Epithelial cell of esophagus (primary cell): ENCODE measurements around the gene PRMT1.
"Not testable (repeated sequence)": the region's sequence is repeated elsewhere in the genome, so short reads cannot be mapped to it uniquely, and the experiment has no call there.

Experiments used
- DNase-seq: peaks from one replicate; pipeline ENCODE4 v3.0.0; 2010; ENCODE audit warnings: low read depth
- H3K4me3 ChIP-seq: 2 replicates; pipeline ENCODE4 v1.5.1; 2011; ENCODE audit warnings: mild to moderate bottlenecking, low read length, control low read depth
- TF ChIP-seq, protein P1 (sequence below): IDR thresholded peaks from 2 replicates; pipeline ENCODE4 v1.5.1; 2011; ENCODE audit warnings: low read depth, mild to moderate bottlenecking, low read length, control low read depth, inconsistent platforms; ENCODE audit not compliant: insufficient read depth; ENCODE audit errors: missing control alignments

PRMT1 gene

GRCh38 chr19:49716154-49716553 lies 39.1 kb downstream of the PRMT1 start:
- no peak overlapping the region for H3K4me3 ChIP-seq
- DNase-seq: no peak
- TF ChIP-seq, protein P1, sequence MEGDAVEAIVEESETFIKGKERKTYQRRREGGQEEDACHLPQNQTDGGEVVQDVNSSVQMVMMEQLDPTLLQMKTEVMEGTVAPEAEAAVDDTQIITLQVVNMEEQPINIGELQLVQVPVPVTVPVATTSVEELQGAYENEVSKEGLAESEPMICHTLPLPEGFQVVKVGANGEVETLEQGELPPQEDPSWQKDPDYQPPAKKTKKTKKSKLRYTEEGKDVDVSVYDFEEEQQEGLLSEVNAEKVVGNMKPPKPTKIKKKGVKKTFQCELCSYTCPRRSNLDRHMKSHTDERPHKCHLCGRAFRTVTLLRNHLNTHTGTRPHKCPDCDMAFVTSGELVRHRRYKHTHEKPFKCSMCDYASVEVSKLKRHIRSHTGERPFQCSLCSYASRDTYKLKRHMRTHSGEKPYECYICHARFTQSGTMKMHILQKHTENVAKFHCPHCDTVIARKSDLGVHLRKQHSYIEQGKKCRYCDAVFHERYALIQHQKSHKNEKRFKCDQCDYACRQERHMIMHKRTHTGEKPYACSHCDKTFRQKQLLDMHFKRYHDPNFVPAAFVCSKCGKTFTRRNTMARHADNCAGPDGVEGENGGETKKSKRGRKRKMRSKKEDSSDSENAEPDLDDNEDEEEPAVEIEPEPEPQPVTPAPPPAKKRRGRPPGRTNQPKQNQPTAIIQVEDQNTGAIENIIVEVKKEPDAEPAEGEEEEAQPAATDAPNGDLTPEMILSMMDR: no peak

GRCh38 chr19:49718511-49718910 lies 41.4 kb downstream of the PRMT1 start:
- TF ChIP-seq, protein P1: no peak
- no peak overlapping the region for H3K4me3 ChIP-seq
- DNase-seq: no peak

DNA sequence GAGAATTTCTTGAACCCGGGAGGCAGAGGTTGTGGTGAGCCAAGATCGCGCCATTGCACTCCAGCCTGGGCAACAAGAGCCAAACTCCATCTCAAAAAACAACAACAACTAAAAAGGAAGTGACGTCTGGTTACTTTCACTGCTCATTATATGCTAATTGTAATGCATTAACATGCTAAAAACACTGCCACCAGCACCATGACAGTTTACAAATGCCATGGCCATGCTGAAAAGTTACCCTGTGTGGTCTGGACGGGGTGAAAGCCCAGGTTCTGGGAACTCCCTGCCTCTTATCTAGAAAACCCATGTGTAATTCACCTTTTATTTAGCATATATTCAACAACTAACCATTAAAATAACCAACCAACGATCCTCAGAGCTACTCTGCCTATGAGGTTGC lies 41.9 kb downstream of the PRMT1 start:
- TF ChIP-seq, protein P1: no peak
- H3K4me3 ChIP-seq: no peak overlapping the region
- no peak for DNase-seq

- DNase-seq, H3K4me3 ChIP-seq: not testable (repeated sequence)
These were observed 42.3 kb downstream of the PRMT1 start for GRCh38 chr19:49719420-49719819.

DNA sequence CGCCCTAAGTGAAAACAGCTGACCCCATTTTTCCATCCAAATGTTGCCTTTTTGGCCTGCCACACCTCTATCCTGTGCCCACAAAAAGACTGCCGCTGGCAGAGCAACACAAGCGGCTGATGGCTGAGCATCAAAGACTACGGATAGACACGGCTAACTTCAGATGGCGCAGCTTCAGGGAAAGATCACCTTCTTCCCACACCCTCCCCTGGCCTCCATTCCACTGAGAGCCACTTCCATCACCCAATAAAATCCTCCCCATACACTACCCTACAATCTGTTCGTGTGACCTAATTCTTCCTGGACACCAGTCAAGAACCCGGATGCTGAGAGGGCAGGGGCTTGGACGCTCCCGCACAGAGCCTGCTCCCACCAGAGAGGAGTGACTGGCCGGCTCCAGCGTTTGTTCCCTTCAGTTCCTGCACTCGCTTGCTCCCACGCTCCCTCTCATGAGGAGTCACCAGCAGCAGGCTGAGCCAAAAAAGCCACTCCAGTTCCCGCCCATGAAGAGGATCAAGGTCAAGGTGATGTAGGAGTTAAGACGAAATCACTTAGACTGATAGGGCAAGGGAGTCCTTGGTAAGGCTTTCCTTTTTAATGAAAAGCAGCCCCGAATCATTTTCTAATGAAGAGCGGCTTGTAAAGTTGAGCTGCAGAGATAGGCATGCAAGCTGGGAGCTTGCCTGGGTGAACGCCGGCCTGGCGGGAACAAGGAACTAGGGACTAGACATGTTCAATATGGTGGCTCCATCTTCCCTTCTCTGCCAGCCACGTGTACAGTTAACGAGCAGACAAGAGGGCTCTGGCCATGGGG lies 50.4 kb downstream of the PRMT1 start:
- TF ChIP-seq, protein P1: no peak
- H3K4me3 ChIP-seq: no peak overlapping the region
- no peak for DNase-seq

DNA sequence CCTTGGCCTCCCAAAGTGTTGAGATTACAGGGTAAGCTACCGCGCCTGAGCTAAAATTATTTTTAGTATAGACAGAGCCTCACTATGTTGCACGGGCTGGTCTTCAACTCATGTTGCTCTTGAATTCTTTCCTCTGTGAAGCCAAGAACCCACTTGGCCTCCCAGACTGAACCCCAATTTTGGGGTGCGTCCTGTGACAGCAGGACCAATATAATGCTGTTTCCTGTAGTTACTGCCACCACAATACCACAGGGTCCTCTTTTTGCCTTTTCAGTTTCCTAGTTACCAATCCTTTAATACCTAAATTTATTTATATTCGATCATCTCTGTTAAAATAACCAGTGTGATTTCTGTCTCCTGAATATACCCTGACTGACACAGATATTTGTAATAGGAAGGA lies 53.1 kb downstream of the PRMT1 start:
- TF ChIP-seq, protein P1: no peak
- no peak overlapping the region for H3K4me3 ChIP-seq
- DNase-seq: no peak
